Mammary epithelial cell (primary cell): ENCODE measurements around the gene FGF18.

Experiments
- CTCF ChIP-seq, 2 donors: IDR thresholded peaks in 1 of 2; conservative IDR thresholded peaks in 1 of 2; 2 replicates each; pipeline ENCODE4 v1.5.1; 2011 to 2012; ENCODE audit warnings: inconsistent platforms in 2 of 2, low read length in 2 of 2, mild to moderate bottlenecking in 2 of 2, control low read depth in 1 of 2, low read depth in 1 of 2; ENCODE audit not compliant: insufficient read depth in 1 of 2; ENCODE audit errors: extremely low read depth in 1 of 2
- EZH2 ChIP-seq: IDR thresholded peaks from 2 replicates; pipeline ENCODE4 v1.6.1; 2012; ENCODE audit warnings: low read length, inconsistent platforms, borderline replicate concordance

DNA sequence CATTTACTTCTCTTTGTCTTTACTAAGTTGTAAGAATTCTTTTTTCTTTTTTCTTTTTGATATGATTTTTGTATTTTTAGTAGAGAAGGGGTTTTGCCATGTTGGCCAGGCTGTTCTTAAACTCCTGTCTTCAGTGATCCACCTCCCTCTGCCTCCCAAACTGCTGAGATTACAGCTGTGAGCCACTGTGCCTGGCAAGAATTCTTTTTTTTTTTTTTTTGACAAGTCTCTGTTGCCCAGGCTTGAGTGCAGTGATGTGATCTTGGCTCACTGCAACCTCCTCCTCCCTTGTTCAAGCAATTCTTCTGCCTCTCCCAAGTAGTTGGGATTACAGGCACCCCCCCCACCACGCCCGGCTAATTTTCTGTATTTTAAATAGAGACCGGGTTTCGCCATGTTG is 21.8 kb upstream of the FGF18 start:
- TF ChIP-seq EZH2 (no peak), CTCF (conservative IDR thresholded peaks at IDR 0.05 in 1 of 2, IDR thresholded peaks at IDR 0.05 in 1 of 2; ENCODE audit: extremely low read depth in 1 of 2, insufficient read depth in 1 of 2, low read depth in 1 of 2, low read length in 2 of 2) (no peak)
